GM12874 (cell line): ENCODE data around the gene ZNF117.

Source experiments
- TF ChIP-seq, protein P1 (sequence below): IDR thresholded peaks from 2 replicates; pipeline ENCODE4 v1.5.1; 2011; ENCODE audit warnings: low read depth, mild to moderate bottlenecking, control low read depth, low read length, moderate library complexity; ENCODE audit not compliant: insufficient read depth

Gene ZNF117

DNA sequence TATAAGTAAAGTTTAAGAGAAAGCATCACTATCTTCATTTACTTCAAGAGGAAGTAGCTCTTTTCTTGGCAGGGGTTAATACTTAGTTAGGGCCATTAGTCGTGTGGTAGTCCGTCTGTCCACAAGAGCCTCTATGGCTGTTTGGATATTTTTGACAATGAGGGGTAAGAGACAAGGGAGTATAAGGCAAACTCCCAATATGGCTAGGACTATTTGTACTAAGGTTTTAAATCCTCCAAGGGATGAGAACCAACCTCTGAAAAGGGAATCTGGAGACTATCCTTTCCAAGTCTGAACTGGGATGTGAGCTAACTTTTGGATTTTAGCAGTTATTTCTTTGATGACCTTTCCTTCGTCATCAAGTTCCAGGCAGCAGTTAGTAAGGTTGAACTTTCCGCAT, at the start of gene ZNF117:
Gene ZNF117, minus strand, starts transcription at position 101 of the 400 bp plus-strand sequence.
- TF ChIP-seq, protein P1, sequence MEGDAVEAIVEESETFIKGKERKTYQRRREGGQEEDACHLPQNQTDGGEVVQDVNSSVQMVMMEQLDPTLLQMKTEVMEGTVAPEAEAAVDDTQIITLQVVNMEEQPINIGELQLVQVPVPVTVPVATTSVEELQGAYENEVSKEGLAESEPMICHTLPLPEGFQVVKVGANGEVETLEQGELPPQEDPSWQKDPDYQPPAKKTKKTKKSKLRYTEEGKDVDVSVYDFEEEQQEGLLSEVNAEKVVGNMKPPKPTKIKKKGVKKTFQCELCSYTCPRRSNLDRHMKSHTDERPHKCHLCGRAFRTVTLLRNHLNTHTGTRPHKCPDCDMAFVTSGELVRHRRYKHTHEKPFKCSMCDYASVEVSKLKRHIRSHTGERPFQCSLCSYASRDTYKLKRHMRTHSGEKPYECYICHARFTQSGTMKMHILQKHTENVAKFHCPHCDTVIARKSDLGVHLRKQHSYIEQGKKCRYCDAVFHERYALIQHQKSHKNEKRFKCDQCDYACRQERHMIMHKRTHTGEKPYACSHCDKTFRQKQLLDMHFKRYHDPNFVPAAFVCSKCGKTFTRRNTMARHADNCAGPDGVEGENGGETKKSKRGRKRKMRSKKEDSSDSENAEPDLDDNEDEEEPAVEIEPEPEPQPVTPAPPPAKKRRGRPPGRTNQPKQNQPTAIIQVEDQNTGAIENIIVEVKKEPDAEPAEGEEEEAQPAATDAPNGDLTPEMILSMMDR = no peak

DNA sequence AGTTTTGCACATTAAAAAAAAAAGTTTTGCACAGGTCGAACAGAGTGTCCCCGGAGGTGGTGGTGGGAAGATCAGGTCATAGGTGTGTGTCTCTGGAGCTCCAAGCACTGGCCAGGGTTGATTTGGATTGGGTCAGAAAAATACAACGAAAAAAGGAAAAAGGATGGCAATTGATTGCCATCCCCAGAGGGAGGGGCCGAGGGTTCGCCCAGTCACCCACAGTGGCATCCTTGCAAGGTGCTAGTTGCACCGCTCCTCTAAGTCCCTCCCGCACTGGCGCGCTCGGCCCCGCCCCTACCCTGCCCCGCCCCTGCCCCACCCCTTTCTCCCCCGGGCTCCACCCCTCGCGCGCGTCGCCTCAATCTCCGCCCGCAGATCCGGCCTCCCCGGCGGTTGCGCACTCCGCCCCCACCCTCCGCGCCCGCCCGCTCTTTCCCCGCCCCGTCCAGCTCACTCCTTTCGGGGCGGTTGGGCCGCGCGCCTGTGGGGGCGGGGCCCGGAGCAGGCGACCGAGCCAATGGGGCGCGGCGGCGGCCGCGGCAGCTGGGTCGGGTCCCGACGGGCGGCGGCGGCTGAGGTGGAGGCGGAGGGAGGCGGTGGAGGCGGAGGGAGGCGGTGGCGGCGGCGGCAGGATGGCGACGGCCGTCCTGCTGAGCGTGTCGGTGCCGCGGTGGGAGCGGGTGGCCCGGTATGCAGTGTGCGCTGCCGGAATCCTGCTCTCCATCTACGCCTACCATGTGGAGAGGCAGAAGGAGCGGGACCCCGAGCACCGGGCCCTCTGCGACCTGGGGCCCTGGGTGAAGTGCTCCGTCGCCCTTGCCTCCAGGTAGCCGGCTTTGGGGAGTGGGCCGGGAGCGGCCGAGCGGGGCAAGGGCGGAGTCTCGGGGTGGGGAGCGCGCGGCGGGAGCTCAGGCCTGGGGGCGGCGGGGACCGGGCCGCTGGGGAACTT, 47.2 kb upstream of the ZNF117 start:
- TF ChIP-seq, protein P1 = no peak

DNA sequence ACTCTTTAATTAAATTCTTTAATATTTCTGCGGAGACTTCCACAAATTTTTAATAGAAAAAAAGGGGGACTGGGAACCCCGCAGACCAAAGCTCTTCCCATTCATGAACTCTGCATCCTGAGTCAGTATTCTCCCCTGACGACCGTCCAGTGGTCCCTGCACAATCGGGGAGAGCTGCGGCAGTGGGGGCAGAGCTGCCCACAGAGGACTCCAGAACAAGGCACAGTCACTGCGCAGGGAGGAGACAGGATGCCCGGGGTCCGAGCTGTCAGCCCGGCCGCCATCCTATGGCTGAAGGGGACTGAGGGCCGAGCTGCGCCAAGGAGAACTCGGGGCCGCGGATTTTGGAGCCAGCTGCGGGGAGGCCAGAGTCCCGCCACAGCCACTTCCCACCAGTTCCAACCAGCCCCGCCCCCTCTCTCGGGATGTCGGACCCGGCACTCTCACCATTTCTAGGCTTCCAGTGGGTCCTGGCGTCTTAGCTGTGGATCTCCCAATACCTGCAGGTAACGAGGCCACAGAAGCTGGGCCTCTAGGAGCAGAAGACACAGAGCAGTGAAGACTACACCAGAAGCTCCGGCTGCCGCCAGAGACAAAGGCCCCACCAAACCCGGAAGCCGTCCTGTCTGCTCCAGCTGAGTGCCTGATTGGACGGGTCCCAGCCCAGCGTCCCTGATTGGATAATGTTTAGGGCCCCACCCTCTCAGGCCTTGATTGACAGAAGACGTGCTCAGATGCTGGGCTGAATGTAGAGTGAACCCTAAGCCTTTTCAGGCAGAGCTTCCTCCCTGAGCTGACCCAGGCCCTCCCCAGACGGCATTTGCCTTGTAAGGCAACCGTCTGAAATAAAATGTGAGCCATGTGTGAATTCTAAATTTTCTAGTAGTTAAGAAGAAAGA, 15.5 kb upstream of the ZNF117 start, which contains the start of gene ERV3-1:
Gene ERV3-1, minus strand, starts transcription at position 594 of the 899 bp plus-strand sequence. CDS start 13,661 bp downstream, outside the sequence.
- TF ChIP-seq, protein P1 = no peak

DNA sequence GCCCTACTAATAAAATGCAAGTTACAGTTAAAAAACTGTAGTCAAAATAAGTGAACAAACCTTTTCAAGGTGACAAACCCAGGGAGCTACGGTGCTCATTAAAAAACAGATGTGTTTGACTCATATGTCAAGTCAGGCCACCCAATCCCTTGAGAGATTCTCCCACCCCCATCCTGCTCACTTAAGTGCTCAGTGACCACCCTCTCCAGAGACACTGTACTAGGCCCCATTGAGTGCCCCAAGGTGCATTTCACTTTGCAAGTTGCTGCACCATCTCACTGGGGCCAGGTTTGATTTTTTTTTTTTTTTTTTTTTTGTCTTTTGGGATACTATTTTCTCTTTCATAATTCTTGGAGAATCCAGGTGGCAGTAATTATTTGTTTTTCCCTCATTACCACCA, 13.7 kb upstream of the ZNF117 start:
- TF ChIP-seq, protein P1 = no peak

DNA sequence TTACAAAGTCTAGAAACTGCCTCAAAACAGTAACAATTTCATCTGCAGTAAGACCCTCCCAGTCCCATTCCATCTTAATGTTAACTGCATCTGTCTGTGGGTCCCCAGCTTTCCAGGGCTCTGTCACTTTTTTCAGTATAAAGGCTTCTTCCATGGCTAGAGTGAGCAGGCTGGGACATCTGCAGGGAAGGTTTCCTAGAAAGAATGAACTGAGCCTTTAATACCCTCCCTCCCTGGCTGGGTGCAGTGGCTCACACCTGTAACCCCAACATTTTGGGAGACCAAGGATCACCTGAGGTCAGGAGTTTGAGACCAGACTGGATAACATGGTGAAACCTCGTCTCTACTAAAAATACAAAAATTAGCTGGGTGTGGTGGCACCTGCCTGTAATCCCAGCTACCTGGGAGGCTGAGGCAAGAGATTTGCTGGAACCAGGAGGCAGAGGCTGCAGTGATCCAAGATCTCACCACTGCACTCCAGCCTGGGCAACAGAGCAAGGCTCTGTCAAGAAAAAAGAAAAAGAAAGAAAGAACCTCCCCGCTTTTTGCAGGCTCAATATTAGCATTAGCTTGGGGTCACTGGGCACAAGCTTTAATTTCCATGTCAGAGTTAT, 12.2 kb upstream of the ZNF117 start:
- TF ChIP-seq, protein P1 = no peak

DNA sequence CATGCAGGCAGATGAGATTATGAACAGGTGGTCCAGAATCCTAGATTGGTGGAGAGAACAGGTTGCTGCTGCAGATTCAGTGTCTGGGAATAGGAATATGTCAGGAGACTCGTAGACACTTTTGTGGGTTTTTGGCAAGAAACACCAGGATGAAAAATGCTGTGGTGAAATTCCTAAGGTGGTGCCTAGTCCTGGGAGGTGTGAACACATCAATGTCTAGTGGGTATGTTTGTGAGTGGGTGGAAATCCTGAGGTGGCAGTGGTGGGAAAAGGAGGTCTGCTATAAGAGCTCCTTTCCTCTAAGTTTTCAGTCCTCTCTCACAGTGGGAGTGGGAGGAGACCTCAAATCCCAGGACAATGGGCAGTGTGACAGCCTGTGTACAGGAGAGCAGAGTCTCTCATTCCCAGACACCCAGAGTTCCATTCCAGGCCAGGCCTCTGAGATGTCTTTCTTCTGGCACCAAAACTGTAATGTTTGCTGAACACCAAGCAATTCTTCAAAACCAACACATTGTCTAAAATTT, 10.5 kb upstream of the ZNF117 start:
- TF ChIP-seq, protein P1 = no peak
